SW 1271 (cell line): ENCODE results near the gene TMPRSS9.
"Not testable (repeated sequence)": the region's sequence is repeated elsewhere in the genome, so short reads cannot be mapped to it uniquely, and the experiment has no call there.

Source experiments
- DNase-seq, 2 experiments: peaks; one replicate each; lab custom pipeline; 2025; lab: John Stamatoyannopoulos, UW

The TMPRSS9 gene

DNA sequence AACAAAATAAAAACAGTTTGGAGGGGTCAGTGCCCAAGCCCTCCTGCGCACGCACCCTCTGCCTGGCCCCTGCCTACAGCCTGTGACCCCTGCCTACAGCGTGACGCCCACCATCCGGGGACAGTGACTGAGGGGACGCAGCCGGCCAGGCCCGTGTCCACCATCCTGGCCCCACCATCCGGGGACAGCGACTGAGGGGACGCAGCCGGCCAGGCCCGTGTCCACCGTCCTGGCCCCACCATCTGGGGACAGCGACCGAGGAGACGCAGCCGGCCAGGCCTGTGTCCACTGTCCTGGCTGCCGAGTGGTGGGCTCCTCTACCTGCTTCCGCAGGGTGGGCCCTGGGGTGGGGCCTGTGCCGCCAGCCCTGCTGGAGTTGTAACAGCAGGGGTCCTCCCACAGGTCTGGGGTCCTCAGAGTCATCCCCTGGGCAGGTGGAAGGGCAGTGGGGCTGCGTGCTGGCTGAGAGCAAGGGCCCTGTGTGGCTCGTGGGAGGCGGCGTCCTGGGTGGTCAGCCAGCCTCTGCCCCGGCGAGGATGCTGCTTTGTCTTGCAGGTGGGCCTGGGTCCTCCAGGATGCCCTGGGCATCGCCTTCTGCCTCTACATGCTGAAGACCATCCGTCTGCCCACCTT, 17.3 kb upstream of the TMPRSS9 start:
- no peak for DNase-seq

- DNase-seq = no peak
Measured at GRCh38 chr19:2343289-2343982, 16.6 kb upstream of the TMPRSS9 start.

DNA sequence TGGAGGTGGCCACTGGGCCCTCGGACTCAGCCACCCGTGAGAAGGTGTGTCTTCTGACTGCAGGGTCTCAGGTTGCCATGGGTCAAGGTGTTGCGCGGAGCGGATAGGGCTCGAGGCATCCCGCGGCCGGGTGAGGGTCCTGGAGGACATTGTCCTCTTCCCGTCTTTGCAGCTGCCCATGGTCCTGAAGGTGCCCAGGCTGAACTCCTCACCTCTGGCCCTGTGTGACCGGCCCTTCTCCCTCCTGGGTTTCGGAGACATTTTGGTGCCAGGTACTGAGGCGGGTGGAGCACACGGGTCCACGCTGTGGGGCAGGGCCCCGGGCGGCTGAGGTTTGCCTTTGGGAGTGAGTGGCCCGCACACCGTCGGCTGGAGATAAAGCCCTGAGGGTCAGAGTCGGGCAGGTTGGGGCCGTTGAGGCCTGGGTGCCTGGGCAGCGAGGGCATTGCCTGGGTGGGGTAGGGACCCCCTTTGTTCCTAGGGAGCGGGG, 15.6 kb upstream of the TMPRSS9 start:
- DNase-seq = no peak

- DNase-seq = no peak
Measured at GRCh38 chr19:2345076-2345475, 15.0 kb upstream of the TMPRSS9 start.

DNA sequence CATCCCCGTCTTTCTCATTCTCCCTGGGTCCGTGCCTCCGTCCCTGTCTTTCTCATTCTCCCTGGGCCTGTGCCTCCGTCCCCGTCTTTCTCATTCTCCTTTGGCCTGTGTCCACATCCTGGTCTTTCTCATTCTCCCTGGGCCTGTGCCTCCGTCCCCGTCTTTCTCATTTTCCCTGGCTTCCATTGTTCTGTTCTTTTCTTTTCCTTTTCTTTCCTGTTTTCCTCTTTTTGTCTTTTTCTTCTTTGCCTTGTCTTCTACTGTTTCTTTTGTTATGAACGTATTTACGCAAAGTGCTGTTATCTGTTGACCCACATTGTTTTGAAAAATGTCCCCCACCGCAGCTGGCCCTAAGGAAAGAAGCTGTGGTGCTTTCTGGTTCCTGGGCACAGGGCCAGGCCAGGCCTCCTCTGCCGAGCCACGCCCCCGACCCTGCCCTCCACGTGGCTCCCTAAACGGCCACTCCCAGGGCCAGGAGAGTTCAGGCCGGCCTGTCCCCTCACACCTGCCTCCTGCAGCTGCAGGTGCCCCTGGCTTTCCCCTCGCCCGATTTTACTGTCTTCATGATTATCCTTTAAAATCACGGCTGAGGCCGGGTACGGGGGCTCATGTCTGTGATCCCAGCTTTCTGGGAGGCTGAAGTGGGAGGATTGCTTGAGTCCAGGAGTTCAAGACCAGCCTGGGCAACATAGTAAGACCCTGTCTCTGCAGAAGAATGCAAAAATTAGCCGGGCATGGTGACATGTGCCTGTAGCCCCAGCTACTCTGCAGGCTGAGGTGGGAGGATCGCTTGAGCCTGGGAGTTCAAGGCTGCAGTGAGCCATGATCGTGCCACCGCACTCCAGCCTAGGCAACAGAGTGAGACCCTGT, 14.0 kb upstream of the TMPRSS9 start:
- DNase-seq = no peak

GRCh38 chr19:2349818-2350217, 10.2 kb upstream of the TMPRSS9 start:
- not testable (repeated sequence) for DNase-seq

- no peak for DNase-seq
Measured at GRCh38 chr19:2350656-2351055, 9.4 kb upstream of the TMPRSS9 start.

GRCh38 chr19:2351591-2351990, 8.5 kb upstream of the TMPRSS9 start:
- no peak for DNase-seq

DNA sequence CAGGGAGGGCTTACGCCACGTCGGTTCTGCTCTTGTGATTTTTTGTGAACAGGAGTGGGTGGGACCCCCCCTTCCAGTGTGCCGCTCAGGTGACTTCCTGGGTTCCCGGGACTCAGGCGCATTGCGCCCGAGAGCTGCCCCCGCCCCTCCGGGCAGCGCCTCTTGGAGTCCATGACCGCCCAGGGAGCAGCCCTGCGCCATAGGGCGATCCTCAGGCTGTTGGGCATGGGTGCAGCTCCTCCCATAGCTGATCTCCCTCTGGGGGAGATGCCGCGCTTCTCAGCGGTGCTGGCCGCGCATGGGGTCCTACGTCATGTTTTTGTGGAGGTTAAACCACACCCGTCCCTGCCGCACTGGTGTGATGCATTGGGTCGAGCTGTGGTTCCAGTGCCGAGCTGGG, 7.9 kb upstream of the TMPRSS9 start:
- no peak for DNase-seq

DNA sequence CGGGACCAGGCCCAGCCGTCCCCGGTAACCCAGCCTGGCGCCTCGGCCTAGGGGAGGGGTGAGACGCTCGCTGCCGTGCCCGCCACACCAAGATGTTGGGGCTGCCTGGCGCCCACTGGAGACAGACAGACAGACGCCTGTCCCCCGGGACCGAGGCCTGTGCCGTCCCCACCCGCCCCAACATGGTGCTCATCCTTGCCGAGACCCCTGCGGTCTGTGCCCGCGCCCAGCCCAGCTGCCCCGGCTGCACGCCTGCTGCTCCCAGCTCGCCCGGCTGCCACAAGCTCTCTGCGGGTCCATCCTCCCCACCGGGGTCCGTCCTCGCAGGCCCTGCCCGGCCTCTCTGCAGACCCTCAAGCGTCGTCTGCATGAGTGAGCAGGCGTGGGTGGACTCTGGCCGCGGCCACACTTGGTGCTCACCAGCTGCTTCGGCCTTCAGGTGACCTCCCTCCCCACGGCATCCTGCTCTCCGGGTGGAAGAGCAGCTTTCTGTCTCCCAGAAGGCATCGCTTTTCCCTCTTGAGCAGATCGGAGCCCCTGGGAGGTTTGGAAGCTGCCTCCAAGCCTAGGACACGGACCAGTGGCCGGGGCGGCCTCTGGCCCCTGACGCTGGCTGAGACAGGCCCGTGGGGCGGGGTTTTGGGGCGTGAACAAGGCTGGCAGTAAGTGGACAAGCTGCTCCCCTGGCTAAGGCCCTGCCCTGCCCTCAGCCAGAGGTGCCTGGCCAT, 6.7 kb upstream of the TMPRSS9 start:
- DNase-seq = no peak

DNA sequence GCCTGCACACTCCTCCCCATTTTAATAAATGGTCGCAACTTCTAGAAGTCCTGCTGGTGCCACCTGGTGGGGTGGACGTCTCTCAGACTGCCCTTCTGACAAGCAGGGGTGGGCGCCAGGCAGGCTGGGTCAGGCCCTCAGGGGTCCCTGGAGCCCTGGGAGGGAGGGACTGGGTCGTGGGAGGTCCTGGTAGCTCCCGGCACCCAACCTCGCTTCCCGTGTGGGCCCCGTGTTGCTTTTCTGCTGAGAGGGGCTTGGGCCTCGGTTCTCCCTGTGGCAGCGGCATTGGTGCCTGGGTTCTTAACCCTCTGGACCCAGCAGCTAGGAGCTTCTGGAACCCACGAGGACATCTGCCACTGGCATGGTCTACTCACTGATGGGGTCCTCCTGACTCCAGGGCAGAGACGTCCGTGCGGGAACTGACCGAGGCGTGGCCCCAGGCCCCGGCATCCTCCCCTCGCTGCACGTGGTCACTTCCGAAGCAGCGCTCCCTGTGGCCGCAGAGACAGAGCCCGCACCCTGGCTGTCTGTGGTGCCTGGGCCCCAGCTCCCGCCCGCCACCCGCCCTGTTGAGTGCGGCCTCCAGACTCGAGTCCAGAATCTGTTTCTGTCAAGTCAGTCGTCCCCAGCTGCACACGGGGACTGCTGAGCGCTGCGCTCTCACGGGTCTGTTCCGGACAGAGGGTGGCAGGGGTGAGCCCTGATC, 6.0 kb upstream of the TMPRSS9 start:
- no peak for DNase-seq

GRCh38 chr19:2354670-2355069, 5.4 kb upstream of the TMPRSS9 start:
- DNase-seq = no peak

- no peak for DNase-seq
Measured at GRCh38 chr19:2355168-2356035, 4.7 kb upstream of the TMPRSS9 start.

DNA sequence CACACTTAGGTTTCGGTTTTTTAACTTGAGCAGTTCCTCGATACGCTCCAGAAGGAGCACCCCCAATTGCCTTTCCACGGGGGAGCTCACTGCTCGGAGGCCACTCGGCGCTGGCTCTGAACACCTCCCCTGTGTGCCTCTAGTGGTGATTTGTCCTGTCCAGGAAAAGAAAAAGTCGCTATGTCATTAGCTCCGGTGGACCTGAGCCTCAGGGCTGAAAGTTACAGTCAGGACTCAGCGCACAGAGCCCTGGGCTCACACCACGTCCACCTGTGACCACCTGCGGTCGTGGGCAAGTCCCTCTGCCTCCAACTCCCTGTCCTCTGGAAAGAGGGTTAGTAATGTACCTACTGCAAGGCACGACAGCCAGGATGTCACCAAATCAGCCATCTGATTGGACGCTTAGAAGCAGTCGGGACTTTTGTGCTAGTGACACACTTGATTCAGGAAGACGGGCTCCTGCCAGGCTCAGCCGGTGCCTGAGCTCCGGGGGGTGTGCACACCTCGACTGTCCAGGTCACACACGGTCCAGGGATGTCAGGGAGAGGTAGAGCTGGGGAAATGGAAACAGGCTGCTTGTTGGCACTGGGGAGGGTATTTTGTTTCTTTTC, 3.9 kb upstream of the TMPRSS9 start:
- DNase-seq = no peak

DNA sequence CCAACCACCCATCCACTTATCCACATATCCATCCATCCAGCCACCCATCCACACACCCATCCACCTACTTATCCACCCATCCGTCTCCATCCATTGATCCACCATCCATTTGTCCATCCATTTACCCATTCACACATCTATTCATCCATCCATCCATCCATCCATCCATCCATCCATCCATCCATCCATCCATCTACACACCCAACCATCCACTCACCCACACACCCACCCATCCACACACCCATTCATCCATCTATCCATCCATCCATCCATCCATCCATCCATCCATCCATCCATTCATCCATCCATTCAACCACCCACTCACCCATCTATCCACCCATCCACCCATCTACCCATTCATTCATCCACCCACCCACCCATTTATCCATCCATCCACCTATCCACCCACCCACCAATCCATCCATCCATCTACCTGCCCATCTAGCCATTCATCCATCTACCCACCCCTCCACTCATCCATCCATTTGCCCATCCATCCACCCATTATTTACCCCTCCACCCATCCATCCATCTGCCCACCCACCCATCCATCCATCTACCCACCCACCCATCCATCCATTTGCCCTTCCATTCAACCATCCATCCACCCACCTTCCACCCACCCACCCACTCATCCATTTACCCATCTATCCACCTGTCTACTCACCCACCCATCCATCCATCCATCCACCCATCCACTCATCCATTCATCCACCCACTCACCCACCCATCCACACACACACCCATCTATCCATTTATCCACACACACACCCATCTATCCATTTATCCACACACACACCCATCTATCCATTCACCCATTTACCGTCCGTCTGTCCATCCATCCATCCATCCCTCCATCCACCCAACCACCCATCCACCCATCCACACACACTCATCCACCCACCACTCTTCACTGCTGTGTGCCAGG, 2.5 kb upstream of the TMPRSS9 start:
- no peak for DNase-seq

DNA sequence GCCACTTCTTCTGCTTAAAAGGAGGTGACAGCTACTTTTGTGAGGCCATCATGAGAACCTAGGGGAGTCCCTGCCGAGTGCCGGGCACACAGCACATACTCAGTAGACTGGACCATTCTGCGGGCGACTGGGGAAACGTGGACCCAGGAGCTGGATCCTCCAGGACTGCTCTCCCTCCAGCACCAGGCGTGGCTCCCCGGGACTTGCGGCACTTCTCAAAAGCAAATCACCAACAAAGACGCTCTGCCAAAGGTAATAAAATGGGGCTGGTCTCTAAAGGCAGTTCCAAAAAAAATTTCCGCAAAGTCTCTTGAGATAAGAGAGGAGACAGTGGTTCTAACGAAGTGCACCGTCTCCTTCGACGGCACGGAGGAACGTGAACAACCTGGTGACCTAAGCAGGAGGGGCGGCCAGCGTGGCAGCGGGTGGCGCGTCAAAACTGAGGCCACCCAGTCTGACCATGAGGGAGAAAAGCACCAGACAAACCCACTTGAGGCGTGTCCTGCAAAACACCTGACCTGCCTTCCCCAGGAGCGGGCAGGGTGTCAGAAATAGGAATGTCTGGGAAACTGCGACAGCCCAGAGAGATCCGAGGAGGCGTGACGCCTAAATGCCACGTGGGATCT, 1.4 kb upstream of the TMPRSS9 start:
- DNase-seq = no peak

DNA sequence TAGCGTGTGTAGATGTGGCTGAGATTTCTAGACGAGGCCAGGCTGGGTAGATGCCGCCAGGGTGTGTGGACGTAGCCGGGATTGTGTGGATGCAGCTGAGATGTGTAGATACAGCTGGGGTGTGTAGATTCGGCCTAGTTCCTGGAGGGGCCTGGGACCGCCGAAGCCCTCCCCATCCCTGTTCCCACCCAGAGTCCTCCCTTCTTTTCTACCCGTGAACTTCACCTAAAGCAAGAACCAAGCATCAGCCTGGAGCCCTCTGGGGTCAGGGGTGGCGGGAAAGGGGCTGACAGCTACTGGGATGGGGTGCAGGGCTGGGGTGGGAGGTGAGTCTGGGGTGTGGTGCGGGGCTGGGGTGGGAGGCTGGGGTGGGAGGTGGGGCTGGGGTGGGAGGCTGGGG, 768 bp downstream of the TMPRSS9 start:
- no peak for DNase-seq

GRCh38 chr19:2361246-2362045, 1.4 kb downstream of the TMPRSS9 start:
- DNase-seq = no peak
